HG03521 (cell line): ENCODE results near the gene CSF3R.
A peak's percentile ranks its signal among the peaks of the same experiment; 100 is the strongest.
"Not testable (repeated sequence)": the region's sequence is repeated elsewhere in the genome, so short reads cannot be mapped to it uniquely, and the experiment has no call there.

Experiments
- ATAC-seq: cut with Tn5 transposase; IDR thresholded peaks from one replicate; pipeline ENCODE4 v1.9.1; 2021; ENCODE audit warnings: mild to moderate bottlenecking, moderate library complexity; ENCODE audit not compliant: unreplicated experiment

CSF3R gene

DNA sequence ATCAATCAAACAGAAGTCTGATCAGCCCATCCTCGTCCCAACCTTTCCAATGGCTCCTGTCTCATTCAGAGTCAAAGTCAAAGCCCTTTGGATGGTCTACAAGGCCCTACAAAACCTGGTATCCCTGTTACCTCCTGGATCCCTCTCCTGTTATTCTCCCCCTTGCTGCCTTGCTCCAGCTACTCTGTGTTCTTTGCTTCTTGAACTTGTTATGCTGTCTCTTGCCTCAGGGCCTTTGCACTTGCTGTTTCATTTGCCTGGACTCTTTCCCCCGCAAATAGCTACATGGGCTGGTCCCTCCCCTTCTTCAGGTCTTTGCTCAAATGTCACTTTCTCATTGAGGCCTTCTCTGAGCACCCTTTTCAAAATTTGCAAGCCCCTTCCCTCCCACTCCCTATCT is 1.4 kb upstream of the CSF3R start:
- ATAC-seq, result no peak

DNA sequence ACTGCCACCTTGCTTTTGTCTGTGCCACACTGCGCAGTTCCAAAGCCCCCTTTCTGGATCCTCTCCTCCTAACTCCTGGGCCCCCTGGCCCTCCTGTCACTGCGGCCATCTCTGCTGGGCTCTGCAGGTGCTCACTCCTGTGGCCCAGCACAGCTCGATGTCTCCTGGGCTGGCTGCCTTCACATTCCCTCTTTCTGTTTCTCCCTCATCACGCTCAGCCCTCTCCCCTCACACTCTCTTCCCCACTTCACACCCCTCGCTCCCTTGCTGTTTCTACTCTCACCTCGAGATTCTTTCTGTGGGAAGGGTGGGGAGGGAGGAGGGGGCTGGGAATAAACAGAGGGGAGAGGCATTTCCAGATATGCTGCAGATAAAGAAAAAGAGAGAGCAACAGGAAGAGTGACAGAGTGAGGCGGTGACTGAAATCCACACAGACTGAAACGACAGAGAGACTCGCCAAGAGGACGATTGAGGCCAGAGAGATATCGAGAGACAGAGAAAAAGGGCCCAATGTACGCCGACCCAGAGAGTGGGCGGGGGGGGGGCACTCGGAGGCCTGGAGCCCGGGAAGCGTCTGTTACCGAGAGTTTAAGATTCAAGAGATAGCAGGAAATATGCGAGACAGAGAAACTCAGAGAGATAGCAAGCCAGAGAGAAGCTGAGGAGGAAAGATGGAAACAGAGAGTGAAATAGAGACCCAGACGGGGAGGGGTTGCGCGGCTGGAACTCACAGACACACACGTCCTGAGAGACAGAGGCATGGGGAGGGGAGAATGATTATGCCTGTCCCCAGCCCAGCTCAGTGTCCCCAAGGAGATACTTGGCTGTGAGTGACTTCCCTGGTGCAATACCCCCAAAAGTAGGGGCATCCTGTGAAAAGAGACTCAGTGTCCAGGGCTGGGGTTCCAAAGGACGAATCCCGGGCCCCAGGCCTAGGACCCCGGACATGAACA is 666 bp downstream of the CSF3R start:
- ATAC-seq, result no peak

DNA sequence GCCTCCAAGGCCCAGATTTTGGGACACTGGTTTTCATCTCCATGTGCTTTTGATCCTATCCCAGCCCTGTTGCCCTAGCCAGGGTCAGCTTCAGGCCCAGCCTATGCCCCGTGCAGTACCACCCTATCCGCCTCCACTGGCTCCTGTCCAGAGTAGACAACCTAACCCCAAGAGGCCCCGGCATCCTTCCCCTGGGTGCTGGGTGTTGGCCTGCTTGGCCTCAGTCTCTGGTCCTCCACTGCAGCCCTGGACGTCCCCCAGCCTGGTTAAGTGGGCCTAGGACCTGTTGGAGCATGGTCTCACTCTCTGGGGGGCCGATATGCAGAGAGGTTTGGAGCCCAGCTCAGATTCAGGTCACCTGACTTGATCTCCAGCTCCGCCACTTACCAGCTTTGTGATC is 1.6 kb downstream of the CSF3R start:
- ATAC-seq, result no peak

GRCh38 chr1:36480161-36480560 is 2.6 kb downstream of the CSF3R start:
- ATAC-seq, result no peak

DNA sequence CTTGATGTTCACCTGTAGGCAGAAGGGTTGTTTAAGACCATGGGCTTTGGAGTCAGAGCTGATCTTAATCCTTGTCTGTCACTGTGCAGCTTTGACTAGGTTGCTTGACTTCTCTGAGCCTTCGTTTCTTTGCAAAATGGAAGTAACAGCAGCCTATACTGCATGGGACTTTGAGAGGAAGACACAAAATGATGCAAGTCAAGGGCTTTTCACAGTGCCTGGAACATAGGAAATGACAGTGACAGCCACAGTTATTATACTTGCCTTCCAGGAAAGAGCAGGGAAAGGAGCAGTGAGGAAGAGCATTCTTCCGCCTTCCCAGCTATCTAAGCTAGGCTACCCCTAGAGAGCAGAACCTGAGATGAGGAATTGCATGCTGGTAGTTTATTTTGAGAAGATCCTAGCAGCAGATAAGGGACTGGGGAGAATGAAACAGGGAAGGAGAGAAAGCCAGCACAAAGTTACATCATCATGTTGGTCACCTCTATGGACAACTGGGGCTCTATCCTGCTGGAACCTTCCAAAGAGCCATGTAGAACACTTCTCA is 3.1 kb downstream of the CSF3R start:
- no peak for ATAC-seq

- not testable (repeated sequence) for ATAC-seq
Measured at GRCh38 chr1:36477615-36478014, 5.1 kb downstream of the CSF3R start.

DNA sequence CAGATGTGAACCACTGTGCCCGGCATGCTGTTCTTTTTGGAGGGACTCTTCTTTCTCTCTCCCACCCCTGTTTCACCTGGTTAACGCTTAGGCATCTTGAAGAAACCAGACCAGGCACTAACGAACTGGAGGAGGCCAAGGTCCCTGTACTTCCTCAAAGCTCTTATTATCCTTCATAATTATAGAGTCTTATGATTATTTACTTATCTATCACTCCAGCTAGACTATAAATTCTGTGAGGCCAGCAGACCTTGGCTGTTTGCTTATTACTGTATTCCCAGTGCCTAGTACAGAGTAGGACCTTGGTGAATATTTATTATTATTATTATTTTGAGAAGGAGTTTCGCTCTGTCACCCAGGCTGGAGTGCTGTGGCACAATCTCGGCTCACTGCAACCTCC is 5.8 kb downstream of the CSF3R start:
- ATAC-seq, result no peak

- no peak for ATAC-seq
Measured at GRCh38 chr1:36475910-36476604, 6.7 kb downstream of the CSF3R start.

DNA sequence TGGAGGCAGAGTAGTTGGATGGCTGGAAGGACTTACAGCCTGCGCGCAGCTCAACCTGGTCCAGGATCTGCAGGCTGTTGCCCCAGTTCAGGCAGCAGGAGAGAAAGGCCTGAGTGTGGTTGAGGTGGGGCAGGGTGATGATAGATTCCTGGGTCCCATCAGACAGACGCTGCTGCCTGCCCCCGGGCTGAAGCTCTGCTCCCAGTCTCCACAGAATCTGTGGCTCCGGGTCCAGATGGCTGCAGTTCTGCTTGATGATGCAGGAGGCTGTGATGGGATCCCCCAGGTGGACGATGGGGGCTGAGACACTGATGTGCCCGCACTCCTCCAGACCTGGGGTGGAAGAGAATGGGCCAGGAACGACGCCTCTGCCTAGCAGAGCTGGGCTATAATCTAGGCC is 7.4 kb downstream of the CSF3R start:
- ATAC-seq, result no peak

DNA sequence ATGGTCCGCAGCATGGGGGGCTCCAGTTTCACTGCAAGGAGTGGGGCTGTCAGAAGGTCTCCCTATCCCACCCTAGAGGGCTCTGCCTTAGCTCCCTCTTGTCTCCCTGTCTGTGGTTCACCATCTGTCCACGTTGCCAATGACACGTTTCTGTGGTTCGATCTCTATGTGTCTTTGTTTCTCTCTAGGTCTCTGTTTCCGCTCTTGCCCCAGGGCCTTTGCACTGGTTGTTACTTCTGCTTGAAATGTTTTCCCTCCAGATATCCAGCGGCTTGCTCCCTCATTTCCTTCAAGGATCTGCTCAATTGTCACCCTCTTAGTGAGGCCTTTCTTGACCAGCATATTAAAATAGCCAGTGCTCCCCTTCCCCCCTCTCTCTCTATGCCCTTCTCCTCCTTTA is 10.1 kb downstream of the CSF3R start:
- no peak for ATAC-seq

GRCh38 chr1:36471830-36472641 is 10.7 kb downstream of the CSF3R start:
- no peak for ATAC-seq

DNA sequence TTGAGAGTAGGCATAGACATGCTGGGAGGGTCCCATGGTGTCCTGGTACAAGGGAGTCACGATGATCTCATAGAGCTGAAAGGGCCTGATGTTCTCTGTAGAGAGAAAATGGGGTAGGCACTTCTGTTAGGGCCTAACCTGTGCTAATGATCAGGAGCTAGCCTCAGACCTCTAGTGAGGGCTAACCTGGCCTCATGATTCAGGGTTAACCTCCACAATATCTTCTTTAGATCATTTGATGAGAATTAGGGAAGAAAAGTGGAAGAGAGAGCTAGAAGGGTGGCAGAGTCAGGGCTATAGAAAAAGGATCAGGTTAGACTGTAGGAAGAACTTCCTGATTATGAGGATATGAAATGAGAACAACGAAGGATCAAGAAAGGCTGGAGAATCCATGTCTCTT is 13.6 kb downstream of the CSF3R start:
- no peak for ATAC-seq

GRCh38 chr1:36467700-36468455 is 14.8 kb downstream of the CSF3R start:
- ATAC-seq, result no peak

DNA sequence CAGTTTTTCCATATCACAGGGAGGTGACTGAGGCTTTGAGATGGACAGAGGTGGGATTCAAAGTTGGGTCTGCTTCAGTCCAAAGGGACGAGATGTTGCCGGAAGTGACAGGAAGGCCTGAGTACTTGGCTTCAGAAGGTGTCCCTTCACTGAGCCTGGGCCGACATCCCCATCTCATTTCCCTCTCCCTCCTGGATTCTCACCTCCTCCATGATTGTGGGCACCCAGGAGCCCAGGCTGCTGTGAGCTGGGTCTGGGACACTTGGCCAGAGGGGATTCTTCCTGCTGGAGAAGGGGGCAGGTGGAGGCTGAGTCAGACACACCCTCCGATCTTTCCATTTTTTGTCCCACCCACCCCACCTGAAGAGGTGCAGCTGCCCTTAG is 15.7 kb downstream of the CSF3R start:
- ATAC-seq, result no peak

- no peak for ATAC-seq
Measured at GRCh38 chr1:36466370-36467026, 16.2 kb downstream of the CSF3R start.

DNA sequence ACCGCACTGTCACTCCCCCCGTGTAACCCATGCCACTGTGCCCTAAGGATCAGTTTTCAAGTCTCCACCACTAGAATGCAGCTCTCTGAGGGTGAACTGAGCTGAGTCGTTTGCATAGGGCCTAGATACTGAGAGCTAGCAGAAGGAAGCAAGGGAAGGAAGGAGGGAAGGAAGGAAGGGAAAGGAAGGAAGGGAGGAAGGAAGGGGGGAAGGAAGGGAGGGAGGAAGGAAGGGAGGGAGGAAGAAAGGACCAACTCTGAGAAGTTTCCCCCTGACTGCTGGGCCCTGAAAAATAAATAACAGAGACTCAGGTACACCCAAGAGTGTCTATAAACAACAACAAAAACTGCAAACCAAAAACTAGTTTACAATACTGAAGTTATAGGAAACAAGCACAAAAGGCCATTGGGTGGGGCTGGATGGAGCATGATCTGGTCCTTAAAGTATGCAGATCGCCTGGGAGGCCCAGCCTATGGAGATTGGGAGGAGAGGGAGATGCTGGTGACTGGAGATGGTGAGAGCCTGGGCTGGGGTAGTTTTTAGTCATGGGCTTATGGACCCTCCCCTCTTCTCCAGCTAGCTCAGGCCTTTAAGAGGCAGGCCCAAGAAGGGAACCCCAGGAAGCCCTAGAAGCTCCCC is 16.9 kb downstream of the CSF3R start:
- ATAC-seq, result no peak

GRCh38 chr1:36464605-36465393 is 17.9 kb downstream of the CSF3R start:
- peak; percentile 19 for ATAC-seq

DNA sequence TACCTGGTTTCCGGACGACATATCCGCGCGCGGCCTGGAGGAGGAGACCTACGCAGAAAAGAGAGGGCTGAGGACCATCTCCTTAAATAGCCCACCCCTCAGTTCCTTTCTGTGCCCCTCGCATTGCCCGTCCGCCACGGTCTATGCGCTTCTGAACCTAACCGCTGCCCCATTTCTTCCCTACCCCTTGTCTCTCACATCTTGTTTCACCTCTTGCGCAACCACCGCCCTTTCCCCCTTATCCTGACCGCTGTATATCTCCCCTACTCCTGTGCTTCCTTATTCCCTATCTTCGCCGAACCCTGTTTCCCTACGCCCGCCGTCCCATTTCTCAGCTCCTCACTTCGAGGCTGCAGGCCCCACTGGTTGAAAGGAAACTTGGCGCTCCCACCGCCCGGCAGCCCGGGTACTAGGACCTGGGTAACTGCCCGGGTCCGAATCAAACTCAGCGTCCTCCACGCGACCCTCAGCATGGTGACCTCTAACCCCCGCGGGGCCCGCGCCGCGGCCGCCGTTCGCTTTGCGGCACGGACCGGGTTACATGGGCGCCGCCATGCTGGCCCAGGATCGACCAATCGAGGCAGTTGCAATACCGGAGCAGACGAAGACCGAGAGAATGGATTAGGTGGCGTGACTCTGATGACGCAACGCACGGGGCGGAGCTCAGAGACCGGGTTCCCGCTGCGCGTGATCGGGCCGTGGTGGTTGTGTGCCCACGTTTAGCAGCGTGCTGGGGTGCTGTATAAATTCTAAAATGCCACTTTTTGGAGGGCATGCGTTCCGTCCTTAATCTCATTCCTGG is 18.7 kb downstream of the CSF3R start, which contains the start of gene MRPS15:
Gene MRPS15, minus strand, starts transcription at position 582 of the 802 bp plus-strand sequence. Its CDS starts 109 bp downstream, at position 473.
- peak; percentile 92 for ATAC-seq
